Raji (cell line): ENCODE measurements around the gene HOXA3.

Experiments
- POLR2A ChIP-seq: IDR thresholded peaks from 2 replicates; pipeline ENCODE4 v1.6.1; 2011; ENCODE audit warnings: low read depth, low read length, control low read depth; ENCODE audit not compliant: insufficient read depth

The HOXA3 gene

DNA sequence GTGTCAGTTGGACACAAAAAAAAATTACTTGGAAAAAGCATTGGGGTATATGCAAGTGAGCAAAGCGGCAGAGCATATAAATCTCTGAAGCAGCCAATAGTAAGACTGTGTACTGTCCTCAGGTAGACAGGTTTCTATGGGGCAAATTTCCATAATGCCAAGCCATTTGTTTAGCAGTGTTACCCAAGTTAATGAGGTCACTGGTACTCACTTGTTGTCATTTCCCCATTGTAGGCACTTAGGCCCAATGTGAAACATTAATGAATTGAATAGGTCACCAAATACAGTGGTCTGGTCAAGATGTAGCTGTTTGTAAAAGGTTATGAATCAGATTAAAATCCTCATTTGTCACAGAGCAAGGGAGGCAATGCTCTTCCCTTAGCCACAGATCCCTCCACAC is 84.1 kb downstream of the HOXA3 start:
- TF ChIP-seq POLR2A, result no peak

DNA sequence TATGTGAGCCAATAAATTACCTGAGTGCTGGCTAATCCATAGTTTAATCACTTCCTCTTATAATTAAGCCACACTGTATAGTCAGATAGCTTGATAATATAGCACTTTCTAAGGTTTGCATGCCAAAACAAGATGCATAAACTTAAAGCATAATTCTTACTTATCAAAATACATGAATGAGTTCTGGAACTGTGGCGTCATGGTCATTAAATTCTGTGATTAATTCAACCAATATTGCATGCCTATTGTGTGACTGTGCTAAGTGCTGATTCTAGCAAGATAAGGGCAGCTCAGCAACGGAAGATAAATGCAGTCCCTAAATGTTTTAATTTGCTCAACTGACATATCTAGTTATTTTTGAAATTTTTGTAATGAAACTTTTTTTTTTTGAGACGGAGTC is 86.2 kb downstream of the HOXA3 start:
- TF ChIP-seq POLR2A, result no peak

DNA sequence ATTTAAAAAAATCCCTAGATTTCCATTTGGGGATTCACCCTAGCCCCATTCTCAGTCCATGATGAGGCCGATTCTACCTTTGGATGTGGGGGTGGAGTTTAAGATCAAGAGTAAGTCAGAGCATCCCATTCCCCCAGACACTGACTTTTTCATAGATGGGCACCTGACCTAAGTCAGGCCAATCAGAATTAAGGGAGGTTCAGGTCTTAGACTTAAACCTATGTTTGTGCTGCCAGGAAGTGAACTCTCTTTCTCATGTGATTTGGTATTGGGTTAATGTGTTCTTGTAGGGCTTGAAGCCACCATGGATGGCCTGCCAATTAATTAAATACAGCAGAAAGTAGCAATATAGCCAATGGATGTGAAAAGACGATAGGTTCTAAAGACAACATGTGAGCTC is 86.7 kb downstream of the HOXA3 start:
- TF ChIP-seq POLR2A, result no peak

DNA sequence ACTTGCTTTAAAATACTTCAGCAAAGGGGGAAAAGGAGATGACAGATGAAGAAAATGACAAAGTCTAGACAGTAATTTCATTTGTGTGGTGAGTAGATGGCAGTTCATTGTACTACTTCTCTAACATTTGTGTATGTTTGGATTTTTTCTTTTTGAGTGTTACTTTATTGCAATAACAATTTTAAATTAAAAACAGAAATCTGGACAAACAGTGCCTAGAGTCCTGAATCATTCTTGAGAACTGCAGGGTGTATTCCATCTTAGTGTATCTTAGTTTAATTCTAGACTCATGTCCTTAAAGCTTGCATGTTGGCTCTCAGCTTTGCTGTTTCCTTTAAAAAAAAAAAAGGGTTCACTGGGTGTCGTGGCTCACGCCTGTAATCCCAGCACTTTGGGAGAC is 87.7 kb downstream of the HOXA3 start:
- no peak for TF ChIP-seq POLR2A

DNA sequence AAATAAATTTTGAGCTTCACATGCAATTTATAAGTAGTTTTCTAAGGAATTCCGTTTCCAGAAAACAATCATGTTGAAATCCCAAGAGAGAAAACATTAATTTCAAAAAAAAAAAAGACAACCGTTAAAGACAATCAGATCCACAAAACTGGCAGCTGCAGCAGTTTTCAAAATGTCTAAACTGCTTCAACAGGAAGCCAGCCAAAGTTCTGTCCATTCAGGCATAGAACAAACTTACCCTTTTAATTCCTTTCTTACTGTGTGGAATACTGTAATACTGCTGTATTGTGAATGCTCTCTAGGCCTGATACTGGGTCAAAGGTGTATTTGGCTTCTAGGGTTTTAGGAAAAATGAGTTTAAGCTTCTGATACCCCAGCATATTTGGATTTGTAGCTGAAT is 88.2 kb downstream of the HOXA3 start:
- no peak for TF ChIP-seq POLR2A

DNA sequence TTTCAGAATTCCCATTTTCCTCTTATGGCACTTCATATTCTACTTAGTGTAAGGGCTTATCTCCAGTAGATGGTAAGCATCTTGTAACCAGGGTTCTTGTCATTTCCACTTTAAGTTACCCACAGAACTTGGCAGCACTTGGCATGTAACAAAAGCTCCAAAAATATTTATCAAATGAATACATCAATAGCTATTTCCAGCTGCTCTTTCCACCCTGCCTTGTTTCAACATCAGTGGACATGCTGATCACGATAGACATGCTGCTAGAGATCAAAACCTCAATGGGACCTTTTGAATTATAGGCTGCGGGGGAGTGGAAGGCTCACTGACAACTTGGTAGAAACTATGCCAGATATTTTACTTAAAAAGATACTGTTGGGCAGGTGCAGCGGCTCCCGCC is 89.4 kb downstream of the HOXA3 start:
- no peak for TF ChIP-seq POLR2A
